ENCODE results near the gene CREBBP. TPM values are rescaled to one million over a fixed set of nuclear protein-coding genes. Genes with fewer than 3 reads are reported as not detected.

CREBBP gene
- total RNA-seq, 2 donors from 2014 or later, result 65.0 to 103 TPM

DNA sequence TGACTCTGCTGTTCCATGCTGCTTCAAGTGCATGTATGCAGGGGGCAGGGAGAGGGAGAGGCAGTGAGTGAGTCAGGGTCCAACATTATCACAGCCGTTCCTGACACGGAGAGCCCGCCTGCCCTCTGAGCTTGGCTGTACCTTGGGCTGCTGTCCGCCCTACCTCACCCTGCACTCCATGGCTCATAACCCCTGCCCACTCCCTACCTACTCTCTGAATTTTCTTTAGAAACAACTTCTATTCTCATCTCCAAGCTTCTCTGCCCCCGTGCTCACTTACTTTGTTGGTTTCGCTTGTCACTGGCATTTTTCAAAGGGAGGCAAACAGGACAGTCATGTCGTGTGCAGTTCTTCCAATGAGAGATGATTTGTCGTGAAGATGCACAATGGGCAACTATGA, 88.8 kb downstream of the CREBBP start:
- Histone ChIP-seq H3K27ac (no peak overlapping the region), H3K36me3 (peaks cover 15% of the 10 kb centered on the region), H3K4me1 (ENCODE audit: control insufficient read depth in 1 of 2, low read depth in 2 of 2) (peaks cover 15 to 63% of the 10 kb centered on the region in 2 donors), H3K9me3 (no peaks in the 10 kb centered on the region), H3K27me3 (replicated peaks; ENCODE audit: insufficient read depth) (no peaks in the 10 kb centered on the region), H3K4me3 (no peak overlapping the region)
- no peak for DNase-seq (ENCODE audit: low spot score)
- no peak for ATAC-seq (ENCODE audit: insufficient number of reproducible peaks, low FRiP score, low read depth)
- TF ChIP-seq, protein P1, sequence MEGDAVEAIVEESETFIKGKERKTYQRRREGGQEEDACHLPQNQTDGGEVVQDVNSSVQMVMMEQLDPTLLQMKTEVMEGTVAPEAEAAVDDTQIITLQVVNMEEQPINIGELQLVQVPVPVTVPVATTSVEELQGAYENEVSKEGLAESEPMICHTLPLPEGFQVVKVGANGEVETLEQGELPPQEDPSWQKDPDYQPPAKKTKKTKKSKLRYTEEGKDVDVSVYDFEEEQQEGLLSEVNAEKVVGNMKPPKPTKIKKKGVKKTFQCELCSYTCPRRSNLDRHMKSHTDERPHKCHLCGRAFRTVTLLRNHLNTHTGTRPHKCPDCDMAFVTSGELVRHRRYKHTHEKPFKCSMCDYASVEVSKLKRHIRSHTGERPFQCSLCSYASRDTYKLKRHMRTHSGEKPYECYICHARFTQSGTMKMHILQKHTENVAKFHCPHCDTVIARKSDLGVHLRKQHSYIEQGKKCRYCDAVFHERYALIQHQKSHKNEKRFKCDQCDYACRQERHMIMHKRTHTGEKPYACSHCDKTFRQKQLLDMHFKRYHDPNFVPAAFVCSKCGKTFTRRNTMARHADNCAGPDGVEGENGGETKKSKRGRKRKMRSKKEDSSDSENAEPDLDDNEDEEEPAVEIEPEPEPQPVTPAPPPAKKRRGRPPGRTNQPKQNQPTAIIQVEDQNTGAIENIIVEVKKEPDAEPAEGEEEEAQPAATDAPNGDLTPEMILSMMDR (IDR thresholded peaks at IDR 0.05), result no peak

DNA sequence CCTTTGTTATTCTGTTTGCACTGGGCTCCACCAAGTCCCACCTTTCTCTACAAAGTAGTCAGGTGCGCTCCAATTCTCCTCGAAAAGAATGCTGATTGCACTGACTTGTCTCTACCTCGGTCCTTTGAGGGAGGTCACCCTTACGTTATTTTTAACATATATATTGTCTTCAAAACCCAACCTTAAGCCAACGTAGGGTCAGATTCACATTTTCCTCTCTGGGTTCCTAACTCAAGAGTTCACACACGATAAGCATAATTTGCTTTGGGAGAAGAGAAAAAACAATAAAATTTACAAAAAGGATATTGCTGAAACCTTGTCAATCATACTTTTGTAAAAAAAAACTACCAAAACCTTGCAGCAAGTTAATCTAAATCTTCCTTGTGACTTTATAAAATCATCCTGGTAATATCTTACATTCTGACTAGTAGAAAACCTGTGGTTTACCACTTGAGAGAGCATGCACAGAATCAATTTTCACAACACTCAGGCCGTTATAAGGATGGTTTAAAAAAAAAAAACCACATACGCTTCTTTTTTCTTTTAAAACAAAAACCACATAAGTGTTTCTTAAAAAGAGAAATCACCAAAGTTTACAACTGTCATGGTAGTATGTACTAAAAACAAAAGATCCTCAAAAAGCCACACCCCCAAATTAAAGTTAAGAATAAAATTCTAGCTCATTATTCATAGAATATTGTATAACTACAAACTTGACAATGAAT, 91.0 kb downstream of the CREBBP start:
- H3K27me3 ChIP-seq (replicated peaks; ENCODE audit: insufficient read depth), result no peaks in the 10 kb centered on the region
- TF ChIP-seq, protein P1 (IDR thresholded peaks at IDR 0.05), result no peak
- no peak overlapping the region for H3K27ac ChIP-seq
- H3K4me1 ChIP-seq (ENCODE audit: control insufficient read depth in 1 of 2, low read depth in 2 of 2), result peaks cover 10 to 48% of the 10 kb centered on the region in 2 donors
- H3K9me3 ChIP-seq, result no peaks in the 10 kb centered on the region
- no peak overlapping the region for H3K4me3 ChIP-seq
- ATAC-seq (ENCODE audit: insufficient number of reproducible peaks, low FRiP score, low read depth) (no peak), DNase-seq (ENCODE audit: low spot score) (no peak)
- peaks cover 15% of the 10 kb centered on the region for H3K36me3 ChIP-seq

DNA sequence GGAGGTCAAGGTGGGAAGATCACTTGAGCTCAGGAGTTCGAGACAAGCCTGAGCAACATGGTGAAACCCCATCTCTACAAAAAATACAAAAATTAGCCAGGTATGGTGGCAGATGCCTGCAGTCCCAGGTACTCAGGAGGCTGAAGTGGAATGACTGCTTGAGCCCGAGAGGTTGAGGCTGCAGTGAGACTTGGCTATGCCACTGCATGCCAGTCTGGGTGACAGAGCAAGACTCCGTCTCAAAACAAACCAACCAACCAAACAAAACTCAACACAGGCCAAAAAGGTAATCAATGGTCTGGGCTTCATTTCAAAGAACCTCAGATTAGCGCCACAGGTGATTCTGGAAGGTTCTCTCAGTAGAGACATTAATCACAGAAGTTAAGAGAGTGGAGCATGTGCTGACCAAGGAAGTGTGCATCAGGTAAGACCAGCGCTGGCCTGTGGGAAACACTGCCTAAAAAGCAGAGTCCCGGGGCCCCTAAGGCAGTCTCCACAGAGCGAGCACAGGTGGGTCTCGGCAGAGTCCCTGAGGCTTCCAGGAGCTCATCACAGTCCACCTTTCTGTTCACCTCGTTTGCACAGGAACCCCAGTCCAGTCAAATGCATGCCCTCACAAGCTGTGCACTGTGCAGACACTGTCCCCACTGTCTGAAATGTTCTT, 91.7 kb downstream of the CREBBP start:
- ATAC-seq (ENCODE audit: insufficient number of reproducible peaks, low FRiP score, low read depth) (no peak), DNase-seq (ENCODE audit: low spot score) (no peak)
- Histone ChIP-seq H3K27me3 (replicated peaks; ENCODE audit: insufficient read depth) (no peaks in the 10 kb centered on the region), H3K27ac (no peak overlapping the region), H3K9me3 (no peaks in the 10 kb centered on the region), H3K4me1 (ENCODE audit: control insufficient read depth in 1 of 2, low read depth in 2 of 2) (peaks cover 8 to 42% of the 10 kb centered on the region in 2 donors), H3K36me3 (peaks cover 15% of the 10 kb centered on the region), H3K4me3 (no peak overlapping the region)
- TF ChIP-seq, protein P1 (IDR thresholded peaks at IDR 0.05), result no peak

DNA sequence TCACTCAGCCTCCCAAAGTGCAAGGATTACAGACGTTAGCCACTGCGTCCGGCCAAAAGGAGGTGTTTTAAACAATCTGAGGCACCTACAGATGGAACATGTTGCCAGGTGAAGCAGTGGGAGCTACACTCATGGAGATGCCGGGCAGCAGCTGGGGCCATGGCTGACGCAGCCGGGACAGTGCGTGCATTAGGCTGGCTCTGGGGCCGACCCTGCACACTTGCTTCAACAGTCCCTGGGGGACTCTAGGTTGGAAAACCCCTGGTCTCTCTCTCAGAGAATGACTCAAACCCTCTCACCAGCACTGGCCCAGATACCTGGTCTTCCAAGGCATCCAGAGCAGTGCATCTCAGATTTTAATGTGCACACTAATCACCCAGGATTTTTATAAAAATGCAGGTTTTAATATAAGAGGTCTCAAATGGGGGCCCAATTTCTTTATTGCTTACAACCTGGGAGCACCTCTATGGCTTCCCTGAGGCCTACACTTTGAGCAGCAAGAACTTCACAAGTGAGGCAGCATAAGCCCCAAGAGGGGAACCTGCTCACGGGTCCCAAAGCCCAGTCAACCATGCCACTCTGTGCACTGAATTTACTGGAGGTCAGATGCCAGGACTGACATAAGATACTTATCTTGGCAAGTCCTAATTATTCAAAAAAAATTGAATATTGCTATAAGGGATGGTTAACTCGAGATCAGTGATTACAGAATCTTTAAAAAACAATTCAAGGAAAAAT, 92.4 kb downstream of the CREBBP start:
- no peak for DNase-seq (ENCODE audit: low spot score)
- Histone ChIP-seq H3K27me3 (replicated peaks; ENCODE audit: insufficient read depth) (no peaks in the 10 kb centered on the region), H3K9me3 (no peaks in the 10 kb centered on the region), H3K4me1 (ENCODE audit: control insufficient read depth in 1 of 2, low read depth in 2 of 2) (peaks cover 3 to 35% of the 10 kb centered on the region in 2 donors), H3K4me3 (no peak overlapping the region), H3K36me3 (peaks cover 15% of the 10 kb centered on the region), H3K27ac (no peak overlapping the region)
- TF ChIP-seq, protein P1 (IDR thresholded peaks at IDR 0.05), result no peak
- ATAC-seq (ENCODE audit: insufficient number of reproducible peaks, low FRiP score, low read depth), result no peak

DNA sequence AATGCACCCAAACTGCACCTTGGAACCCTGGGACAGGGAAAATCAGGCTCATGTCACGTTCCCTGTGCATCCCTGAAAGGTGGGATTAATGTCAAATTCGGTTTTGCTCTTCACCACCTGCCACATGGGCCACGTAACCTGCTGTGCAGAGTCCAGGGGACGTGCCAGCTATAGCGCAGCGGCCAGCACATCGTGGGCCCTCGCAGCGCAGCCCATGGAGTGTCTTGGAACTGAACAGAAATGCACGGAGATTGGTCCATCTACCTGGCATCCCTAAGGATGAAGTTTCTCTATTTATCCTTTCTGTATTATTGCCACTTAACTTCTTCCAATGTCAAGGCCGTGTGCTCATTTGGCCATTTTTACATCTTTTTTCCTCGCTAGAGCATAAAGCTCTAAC, 95.1 kb downstream of the CREBBP start:
- TF ChIP-seq, protein P1 (IDR thresholded peaks at IDR 0.05), result no peak
- DNase-seq (ENCODE audit: low spot score), result no peak
- Histone ChIP-seq H3K4me3 (no peak overlapping the region), H3K27ac (no peak overlapping the region), H3K4me1 (ENCODE audit: control insufficient read depth in 1 of 2, low read depth in 2 of 2) (peaks cover 0 to 21% of the 10 kb centered on the region in 2 donors), H3K27me3 (replicated peaks; ENCODE audit: insufficient read depth) (no peaks in the 10 kb centered on the region), H3K36me3 (peaks cover 13% of the 10 kb centered on the region), H3K9me3 (no peaks in the 10 kb centered on the region)
- no peak for ATAC-seq (ENCODE audit: insufficient number of reproducible peaks, low FRiP score, low read depth)

Measured in thoracic aorta (tissue), 2 donors.